DMS53 treated with DMSO at 0.1 percent for 48 hours (cell line): ENCODE data around the gene PROM2.
A peak's percentile ranks its signal among the peaks of the same experiment; 100 is the strongest.

Experiments used
- DNase-seq: peaks from one replicate; lab custom pipeline; 2025; ENCODE audit not compliant: unreplicated experiment; lab: John Stamatoyannopoulos, UW

Gene PROM2

DNA sequence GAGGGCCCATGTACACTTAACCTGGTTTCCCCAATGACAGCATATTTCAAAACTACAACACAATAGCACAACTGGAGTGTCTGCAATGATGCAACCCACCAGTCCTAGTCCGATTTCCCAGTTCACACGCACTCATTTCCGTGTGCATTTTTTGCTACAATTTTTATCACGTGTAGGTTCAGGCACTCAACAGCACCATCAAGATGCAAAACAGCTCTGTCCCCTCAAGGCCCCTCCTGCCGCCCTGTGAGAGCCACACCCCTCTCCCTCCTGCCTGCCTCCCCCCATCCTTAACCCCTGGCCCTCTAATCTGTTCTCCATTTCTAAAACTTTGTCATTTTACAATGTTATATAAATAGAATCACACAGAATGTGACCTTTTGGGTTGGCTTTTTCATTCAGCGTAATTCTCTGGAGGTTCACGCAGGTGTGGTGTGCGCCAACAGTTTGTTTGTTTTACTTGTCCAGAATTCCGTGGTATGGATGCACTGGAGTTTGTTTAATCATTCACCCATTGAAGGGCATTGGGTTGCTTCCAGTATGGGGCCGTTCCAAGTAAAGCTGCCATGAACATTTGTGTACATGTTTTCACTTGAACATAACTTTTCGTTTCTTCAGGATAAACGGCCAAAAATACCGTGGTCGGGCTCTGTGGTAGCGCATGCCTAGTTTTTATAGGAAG, 31.3 kb downstream of the PROM2 start:
- peak; percentile 83 for DNase-seq

DNA sequence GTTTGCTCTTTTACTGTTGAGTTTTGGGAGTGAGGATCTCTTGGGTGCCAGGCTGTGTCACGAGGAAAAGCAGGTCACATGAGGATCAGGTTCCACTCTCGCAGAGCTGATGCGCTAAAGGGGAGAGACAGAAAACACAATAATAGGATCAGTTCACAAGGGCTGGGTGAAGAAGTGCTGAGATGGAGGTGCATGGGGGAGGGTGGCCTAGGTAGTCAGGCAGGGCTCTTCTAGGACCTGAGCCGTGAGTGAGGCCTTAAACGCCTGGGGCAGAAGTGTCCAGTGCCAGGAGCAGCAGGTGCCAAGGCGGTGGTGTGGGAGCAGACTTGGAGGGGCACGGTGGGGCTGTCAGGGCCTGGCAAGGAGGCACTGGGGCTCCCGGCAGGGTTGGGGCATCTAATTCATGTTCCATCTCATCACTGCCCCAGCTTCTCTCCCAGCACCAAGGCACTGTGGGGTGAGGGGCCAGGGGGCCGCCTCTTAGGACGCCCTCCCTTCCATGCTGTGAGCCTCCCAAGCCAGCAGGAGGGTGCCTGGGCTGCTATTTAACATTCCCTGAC, 32.2 kb downstream of the PROM2 start:
- no peak for DNase-seq

DNA sequence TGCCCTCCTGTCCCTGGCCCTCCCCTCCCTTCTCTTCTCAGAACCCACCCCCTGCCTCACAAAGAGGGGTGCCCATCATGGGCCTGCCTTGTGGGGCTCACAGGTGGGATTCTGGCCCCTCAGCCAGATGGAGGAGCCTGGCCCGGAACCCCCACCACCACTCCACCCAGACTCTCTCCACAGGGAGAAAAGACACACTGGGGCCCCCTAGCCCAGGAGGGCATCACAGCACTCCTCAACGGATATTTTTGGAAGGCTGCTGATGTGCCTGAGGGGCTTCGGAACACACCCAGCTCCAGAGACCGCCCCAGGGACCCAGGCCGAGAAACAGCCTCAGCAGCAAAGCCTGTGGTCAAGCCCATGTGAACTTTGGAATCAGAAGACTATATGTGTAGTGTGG, 32.8 kb downstream of the PROM2 start:
- no peak for DNase-seq

GRCh38 chr2:95307878-95308277, 33.6 kb downstream of the PROM2 start:
- DNase-seq, result no peak

DNA sequence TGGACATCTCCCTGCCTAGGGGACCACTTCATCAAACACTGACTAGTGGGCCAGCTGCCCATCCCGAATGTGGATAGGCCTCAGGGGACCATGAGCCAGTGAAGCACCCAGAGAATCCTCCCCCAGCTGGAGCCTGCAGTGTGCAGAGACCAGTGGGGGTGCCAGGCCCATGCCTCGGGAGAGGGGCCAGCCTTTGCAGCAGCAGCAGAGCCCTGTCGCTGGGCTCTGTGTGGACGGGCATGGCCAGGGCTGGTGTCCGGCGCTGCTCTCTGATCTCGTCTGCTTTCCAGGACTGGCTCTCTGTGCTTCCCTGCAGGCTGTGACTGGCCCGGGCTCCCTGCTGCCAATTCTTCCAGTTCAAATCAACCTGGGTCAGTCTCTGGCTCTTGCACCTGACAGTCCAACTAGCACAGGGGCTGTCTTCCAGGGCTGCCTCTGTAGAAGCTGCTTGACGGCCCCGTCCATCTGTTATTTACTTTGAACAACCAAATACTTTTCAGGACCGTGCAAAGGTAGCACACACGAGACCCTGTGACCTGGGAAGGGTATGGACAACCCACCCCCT, 34.3 kb downstream of the PROM2 start:
- DNase-seq, result no peak

DNA sequence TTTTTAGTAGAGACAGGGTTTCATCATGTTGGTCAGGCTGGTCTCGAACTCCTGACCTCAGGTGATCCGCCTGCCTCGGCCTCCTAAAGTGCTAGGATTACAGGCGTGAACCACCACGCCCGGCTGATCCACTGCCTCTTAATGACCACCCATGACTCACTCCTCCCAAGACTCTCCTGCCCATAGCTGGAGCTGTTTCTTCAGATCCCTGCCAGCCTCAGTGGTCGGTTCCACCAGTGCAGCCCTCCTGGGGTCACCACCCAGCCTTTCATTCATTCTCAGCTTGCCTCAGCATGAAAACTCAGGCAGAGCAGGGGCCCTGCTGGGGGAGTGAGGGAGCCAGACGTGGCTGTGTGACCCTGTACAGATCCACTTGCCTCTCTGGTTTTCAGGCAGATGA, 35.4 kb downstream of the PROM2 start:
- DNase-seq, result no peak

DNA sequence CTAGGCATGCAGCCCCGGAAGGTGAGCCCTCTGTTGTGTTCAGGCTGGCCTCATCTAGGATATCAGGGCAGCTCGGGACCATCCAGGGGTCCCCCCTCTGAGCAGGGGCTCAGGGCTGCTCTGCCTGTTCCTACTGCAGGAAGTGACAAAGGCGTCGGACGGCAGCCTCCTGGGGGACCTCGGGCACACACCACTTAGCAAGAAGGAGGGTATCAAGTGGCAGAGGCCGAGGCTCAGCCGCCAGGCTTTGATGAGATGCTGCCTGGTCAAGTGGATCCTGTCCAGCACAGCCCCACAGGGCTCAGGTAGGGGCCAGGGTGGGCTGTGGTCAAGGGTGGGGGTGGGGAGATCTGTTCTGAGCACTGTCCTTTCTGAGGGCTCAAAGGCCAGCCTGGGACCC, 36.0 kb downstream of the PROM2 start:
- DNase-seq, result no peak

DNA sequence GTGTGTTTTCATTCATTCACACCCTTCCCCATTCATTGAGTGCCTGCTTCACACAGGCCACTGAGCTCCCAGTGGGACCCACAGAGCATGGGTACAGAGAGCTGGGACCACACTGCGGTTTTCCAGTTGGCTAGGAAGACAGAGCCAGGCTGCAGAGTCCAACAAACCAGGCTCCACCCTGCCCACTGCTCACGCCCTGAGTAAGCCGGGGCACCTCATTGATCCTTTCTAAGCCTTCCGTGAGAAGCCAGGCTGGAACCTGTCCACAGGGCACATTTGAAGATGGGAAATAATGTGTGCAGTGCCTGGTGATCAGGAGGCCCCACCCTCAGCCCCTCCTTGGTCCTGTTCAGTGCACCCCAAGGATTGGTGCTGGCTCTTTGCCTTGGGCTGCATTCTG, 36.4 kb downstream of the PROM2 start:
- DNase-seq, result no peak

GRCh38 chr2:95311815-95312542, 37.7 kb downstream of the PROM2 start:
- DNase-seq, result no peak

GRCh38 chr2:95312543-95313201, 38.4 kb downstream of the PROM2 start:
- no peak for DNase-seq

DNA sequence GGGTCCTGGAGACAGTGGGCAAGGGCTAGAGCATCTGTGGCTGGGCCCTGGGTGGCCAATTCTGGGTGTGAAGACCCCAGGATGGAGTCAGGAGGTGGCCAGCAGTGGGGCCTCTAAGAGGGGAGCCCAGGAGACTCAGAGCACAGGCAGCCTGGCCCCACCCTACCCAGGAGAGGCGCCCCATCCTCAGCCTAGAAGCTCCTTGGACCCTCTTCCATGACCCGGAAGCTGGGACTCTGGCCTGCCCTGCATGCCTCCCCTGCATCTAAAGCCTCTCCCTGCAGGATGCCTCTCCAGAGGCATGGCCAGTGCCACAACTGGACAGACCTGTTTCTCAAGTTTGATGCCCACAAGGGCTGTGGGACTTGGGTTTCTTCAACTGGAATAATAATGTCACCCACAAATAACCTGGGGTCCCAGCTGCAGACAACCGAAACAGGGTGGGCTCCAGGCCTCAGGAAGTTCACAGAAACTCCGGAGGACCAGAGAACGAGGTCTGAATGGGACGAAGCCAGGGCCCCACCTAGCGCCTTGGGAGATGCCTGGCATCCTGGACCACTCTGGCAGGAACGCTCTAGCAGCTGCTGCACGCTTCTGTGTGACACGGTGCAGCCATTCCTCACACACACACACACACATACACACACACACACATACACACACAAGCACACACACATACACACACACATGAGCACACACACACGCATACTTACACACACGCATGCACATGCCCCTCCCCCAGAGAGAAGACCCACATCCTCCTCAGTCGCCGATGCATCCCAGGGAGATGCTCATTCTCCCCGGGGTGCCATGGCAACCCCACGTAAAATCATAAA, 39.3 kb downstream of the PROM2 start:
- peak; percentile 53 for DNase-seq

DNA sequence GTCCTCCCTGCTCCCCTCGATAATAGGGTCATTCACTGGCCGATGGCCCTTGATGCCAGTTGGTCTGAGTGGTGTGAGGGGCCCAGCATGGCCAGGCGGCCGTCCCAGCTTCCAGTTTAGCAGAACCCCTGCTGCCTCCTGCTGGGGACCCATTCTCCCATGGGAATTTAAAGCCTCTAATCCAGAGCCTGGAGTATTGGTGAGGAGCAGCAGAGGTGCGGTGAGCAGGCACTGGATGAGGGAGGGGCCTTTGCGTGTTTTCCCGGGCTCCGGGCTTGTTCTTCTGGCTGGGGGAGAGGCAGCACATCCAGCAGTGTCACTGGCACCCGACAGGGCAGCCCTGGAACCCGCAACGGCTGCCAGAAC, 40.3 kb downstream of the PROM2 start:
- no peak for DNase-seq

- DNase-seq, result peak; percentile 47
Observed at GRCh38 chr2:95314964-95315611, 40.8 kb downstream of the PROM2 start.

DNA sequence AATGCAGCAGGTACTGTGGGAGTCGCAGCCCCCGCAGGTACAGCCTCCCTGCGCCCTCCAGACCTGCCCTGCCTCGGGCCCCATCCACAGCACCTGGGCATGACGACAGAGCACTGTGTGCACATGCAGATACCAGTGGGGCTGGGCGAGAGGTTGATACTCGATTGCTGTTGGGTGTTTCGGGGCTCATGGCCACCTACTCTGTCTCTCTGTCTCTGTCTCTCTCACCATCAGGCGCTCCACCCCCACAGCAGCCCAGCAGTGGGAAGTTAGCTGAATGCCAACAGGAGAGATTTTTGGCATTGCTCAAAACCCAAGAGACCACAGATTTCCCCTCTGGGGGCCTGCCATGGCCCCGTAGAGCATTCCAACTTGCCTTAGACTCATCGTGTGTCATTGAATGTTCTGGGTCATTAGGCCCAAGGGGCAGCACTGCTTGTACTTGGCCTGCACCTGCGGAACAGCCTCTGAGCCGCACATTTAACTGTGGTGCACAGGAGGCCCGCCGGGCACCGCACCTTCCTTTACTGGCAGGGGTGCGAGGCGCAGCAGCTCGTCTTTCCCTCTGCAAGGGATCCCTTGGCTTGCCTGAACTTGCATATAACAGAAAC, 41.7 kb downstream of the PROM2 start:
- no peak for DNase-seq

DNA sequence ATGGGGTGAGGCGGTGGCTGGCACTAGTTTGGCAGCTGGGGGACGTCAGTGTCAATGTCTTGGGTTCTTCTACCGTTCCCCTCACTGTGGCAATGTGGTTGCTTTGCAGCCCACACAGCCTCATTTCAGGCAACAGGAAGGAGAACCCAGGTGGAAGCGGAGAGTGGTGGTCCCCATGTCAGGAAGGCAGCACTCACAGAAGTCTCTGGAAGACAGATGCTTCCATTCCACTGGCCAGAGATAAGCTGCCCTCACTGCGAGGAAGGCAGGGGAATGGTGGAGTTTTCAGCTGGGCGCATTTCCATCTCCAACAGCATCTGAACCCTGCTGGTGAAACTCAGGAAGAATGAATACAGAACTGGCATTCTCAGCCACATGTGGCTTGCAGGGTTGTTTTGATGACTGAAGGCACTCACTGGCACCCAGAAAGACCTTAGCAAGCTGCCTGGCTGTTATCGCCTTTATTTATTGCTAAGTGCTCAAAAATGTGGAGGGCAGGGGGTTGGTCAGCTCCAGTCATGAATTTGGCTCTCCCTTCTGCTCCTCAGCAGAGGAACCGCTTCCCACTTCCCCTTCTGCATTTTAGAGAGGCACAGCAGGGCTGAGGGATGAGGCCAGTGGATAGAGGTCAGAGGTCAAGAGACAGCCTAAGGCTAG, 42.3 kb downstream of the PROM2 start:
- no peak for DNase-seq

DNA sequence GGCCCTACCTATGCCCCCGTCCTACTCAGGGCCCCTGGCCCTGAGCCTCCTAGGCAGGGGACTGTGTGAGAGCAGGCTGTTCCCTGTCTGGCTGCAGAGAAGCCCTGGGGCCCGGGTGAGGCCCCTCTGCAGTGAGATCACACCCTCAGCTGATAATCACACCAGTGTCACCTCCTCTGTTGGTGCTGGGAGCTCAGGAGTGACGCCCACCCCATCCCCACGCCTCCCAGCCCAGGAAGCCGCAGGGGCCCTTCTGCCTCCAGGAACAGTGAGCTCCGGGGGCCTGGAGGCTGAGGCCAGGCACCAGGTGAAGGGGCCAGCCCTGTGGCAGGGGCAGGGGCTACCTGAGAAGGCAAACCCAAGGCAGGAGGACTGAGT, 42.9 kb downstream of the PROM2 start:
- no peak for DNase-seq

DNA sequence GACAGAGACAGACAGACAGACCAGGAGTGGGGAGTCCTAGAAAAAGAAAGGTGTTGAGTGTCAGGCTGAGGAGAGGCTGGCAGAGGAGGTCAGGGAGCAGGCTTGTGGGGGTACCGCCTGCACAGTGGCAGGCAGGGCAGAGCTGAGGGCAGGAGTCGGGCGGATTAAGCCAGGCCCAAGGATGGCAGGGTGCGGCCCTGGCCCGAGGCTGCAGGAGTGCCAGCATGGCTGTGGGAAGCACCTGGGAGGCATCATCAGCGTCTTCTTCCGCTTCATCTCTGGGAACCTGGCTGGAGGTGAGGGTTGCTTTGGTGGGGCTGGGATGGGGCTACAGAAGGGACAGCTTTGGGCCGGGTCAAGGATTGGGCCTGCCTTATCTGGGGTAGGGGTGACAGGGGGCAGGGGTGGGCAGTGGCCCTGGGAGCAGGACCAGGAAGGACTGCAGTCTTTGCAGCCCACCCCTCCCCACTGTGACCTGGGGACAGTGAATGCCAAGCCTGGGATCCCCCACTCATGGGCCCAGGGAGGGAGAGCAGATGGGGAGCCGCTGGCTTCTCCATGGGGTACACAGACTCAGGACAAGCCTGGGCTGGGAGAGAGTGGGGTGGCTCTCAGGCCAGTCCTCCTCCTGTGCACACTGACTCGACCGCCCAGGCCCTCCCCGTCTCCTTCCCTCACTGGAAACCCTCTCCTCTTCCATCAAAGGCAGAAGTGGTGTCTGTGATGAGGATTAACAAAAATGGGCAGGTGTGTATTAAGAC, 43.6 kb downstream of the PROM2 start:
- no peak for DNase-seq

DNA sequence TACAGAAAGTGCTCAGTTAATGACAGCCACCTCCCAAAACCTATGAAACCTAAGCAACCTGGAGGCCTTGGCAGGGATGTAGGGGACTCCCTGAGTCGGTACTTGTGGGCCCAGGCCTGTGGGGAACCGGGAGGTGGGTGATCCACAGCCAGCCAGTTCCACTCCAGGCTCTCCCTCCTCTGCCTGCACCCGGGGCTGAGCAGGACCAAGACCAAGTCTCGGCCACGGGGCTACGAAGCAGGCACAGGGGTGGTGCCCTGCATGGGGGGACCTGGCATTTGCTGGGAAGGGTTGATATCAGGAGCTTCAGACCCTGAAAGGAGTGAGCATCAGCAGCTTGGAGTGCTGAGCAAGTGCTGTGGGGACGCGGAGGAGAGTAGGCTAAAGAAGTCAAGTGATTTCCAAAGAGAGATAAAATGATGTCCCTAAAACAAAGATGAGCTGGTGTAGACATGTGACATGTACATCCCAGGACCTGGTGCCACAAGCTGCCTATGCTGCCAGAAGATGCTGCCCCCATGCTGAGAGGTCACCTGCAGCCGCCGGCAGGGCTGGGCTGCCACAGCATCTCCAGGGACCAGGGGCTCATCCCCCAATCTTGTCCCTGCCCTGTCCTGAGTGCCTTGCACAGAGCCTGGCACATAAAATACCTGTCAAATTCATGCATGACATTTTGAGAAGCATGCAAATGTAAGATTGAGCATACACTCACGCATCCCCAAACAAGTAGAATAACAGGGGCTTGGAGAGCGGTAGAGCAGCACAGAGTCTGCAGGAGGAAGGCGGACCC, 44.4 kb downstream of the PROM2 start:
- no peak for DNase-seq
